K562 (cell line): ENCODE results near the gene ASB7. TPM values are rescaled to one million over a fixed set of nuclear protein-coding genes. Genes with fewer than 3 reads are reported as not detected.
A peak's percentile ranks its signal among the peaks of the same experiment; 100 is the strongest.

Experiments
- ATAC-seq: fragments of 200-7000 bp; cut with Tn5 transposase; 3 replicates; pipeline ENCODE4 v1.9.1; 2020; ENCODE audit warnings: moderate library complexity
- BruUV-seq: library from RNA; stranded (reverse); fragments of 400-500 nt; replicated peaks from 2 replicates; lab custom pipeline; 2021; lab: Mats Ljungman, UMichigan
- CTCF ChIA-PET: fragments of 300-600 bp; formaldehyde crosslinking; extraction: SDS; loops from one replicate; lab custom pipeline; 2021; ENCODE audit warnings: low intra/inter-chr PET ratio; lab: Yijun Ruan, JAX
- POLR2A ChIA-PET: fragments of 300-600, 350-650 bp; sonication (Branson Sonifier 250); formaldehyde crosslinking; extraction: SDS; loops from one replicate; lab custom pipeline; 2021; ENCODE audit warnings: antibody characterized with exemption, inconsistent platforms; lab: Yijun Ruan, JAX
- DNase-seq, 4 experiments: peaks; one replicate each; pipeline versions ENCODE4 v3.0.0 to v3.0.0-alpha.2; 2011 to 2018; ENCODE audit warnings: low spot score in 3 of 4, mixed read lengths in 3 of 4; ENCODE audit errors: extremely low read depth in 1 of 4
- FAIRE-seq: peaks from 2 replicates; lab custom pipeline; 2011; peaks lifted over from hg19 to GRCh38; lab: Jason Lieb, UNC
- H2AFZ ChIP-seq: 2 replicates; pipeline ENCODE4 v1.6.0; 2011; ENCODE audit warnings: low read depth, low read length, control low read depth, inconsistent platforms
- H3K27ac ChIP-seq: fragments of 200-600 bp; 3 replicates; pipeline ENCODE4 v1.8.0; 2011; ENCODE audit warnings: low read depth, mild to moderate bottlenecking, control low read depth, inconsistent platforms, low read length, moderate library complexity, mixed read lengths; ENCODE audit errors: extremely low read depth
- H3K27me3 ChIP-seq, 2 experiments: fragments of 300-600 bp in 1 of 2; 2 replicates in 1 of 2; 3 replicates in 1 of 2; pipeline versions ENCODE4 v1.6.0 to v1.8.0; 2011; ENCODE audit warnings: inconsistent platforms in 2 of 2, low read length in 2 of 2, mild to moderate bottlenecking in 1 of 2, mixed read lengths in 1 of 2, moderate library complexity in 1 of 2; ENCODE audit not compliant: control insufficient read depth in 2 of 2, insufficient read depth in 2 of 2
- H3K36me3 ChIP-seq: fragments of 300-600 bp; 3 replicates; pipeline ENCODE4 v1.8.0; 2011; ENCODE audit warnings: mild to moderate bottlenecking, low read length, inconsistent platforms; ENCODE audit not compliant: control insufficient read depth, insufficient read depth
- H3K4me1 ChIP-seq, 2 experiments: fragments of 200-600 bp in 1 of 2; replicated peaks in 1 of 2; 2 replicates in 1 of 2; 3 replicates in 1 of 2; pipeline versions ENCODE4 v1.5.1 to v1.8.0; 2011; ENCODE audit warnings: inconsistent platforms in 2 of 2, low read length in 2 of 2, mild to moderate bottlenecking in 1 of 2, mixed read lengths in 1 of 2, moderate library complexity in 1 of 2; ENCODE audit not compliant: control insufficient read depth in 2 of 2, insufficient read depth in 2 of 2
- H3K4me2 ChIP-seq: 2 replicates; pipeline ENCODE4 v1.6.1; 2011; ENCODE audit warnings: low read length, control low read depth, inconsistent platforms, mixed read lengths; ENCODE audit not compliant: insufficient read depth
- H3K4me3 ChIP-seq: fragments of 200-600 bp; sonication (generic), shearing (Covaris generic); 2 replicates; pipeline ENCODE4 v1.5.1; 2016; ENCODE audit warnings: control low read depth, inconsistent platforms
- H3K79me2 ChIP-seq: fragments of 200-600 bp; 3 replicates; pipeline ENCODE4 v1.8.0; 2011; ENCODE audit warnings: low read length, inconsistent platforms; ENCODE audit not compliant: control insufficient read depth, insufficient read depth
- H3K9ac ChIP-seq, 2 experiments: 2 replicates each; pipeline versions ENCODE4 v1.6.0 to v1.6.1; 2011; ENCODE audit warnings: low read depth in 2 of 2, low read length in 2 of 2, control low read depth in 1 of 2, inconsistent platforms in 1 of 2, mild to moderate bottlenecking in 1 of 2, mixed read lengths in 1 of 2; ENCODE audit not compliant: insufficient read depth in 1 of 2
- H3K9me1 ChIP-seq: one replicate; pipeline ENCODE4 v1.6.0; 2011; ENCODE audit warnings: inconsistent platforms, mild to moderate bottlenecking, low read length, moderate library complexity; ENCODE audit not compliant: control insufficient read depth, insufficient read depth
- H3K9me3 ChIP-seq: replicated peaks from 2 replicates; pipeline ENCODE4 v1.5.1; 2011; ENCODE audit warnings: low read depth, low read length, inconsistent platforms; ENCODE audit not compliant: control insufficient read depth, insufficient read depth
- H4K20me1 ChIP-seq: replicated peaks from 2 replicates; pipeline ENCODE4 v1.6.1; 2011; ENCODE audit warnings: low read length, inconsistent platforms, mixed read lengths; ENCODE audit not compliant: control insufficient read depth, insufficient read depth
- HDAC2 ChIP-seq: fragments of 450-650 bp; IDR thresholded peaks from 2 replicates; pipeline ENCODE4 v1.6.1; 2016; ENCODE audit warnings: mild to moderate bottlenecking
- HMGN3 ChIP-seq: IDR thresholded peaks from 2 replicates; pipeline ENCODE4 v1.6.1; 2011; ENCODE audit warnings: borderline replicate concordance, low read depth, mild to moderate bottlenecking, mixed read lengths, low read length; ENCODE audit not compliant: insufficient read length; ENCODE audit errors: extremely low read depth
- HOXB6 ChIP-seq: fragments of 250-450 bp; sonication (Bioruptor Pico); IDR thresholded peaks from 2 replicates; pipeline ENCODE4 v1.5.1; 2022; ENCODE audit warnings: mild to moderate bottlenecking, borderline replicate concordance
- KAT7 ChIP-seq: sonication (generic); formaldehyde crosslinking; IDR thresholded peaks from 2 replicates; pipeline ENCODE4 v1.8.0; 2022; ENCODE audit warnings: missing genetic modification reagents, mild to moderate bottlenecking, borderline replicate concordance
- MCM2 ChIP-seq: fragments of 450-650 bp; IDR thresholded peaks from 2 replicates; pipeline ENCODE4 v1.6.1; 2017; ENCODE audit warnings: low read depth, mild to moderate bottlenecking
- MEF2D ChIP-seq: conservative IDR thresholded peaks from 2 replicates; pipeline ENCODE4 v1.6.1; 2016; ENCODE audit warnings: low read depth, missing genetic modification characterization, missing compliant biosample characterization
- MTA1 ChIP-seq: fragments of 450-650 bp; IDR thresholded peaks from 2 replicates; pipeline ENCODE4 v1.6.1; 2017; ENCODE audit warnings: borderline replicate concordance
- MYBL2 ChIP-seq, 2 experiments: fragments of 450-650 bp in 1 of 2; sonication (generic) in 1 of 2; formaldehyde crosslinking in 1 of 2; IDR thresholded peaks; 2 replicates each; pipeline versions ENCODE4 v1.6.1 to v1.8.1; 2017 to 2022; ENCODE audit warnings: borderline replicate concordance in 1 of 2, inconsistent platforms in 1 of 2, low read depth in 1 of 2, mild to moderate bottlenecking in 1 of 2, missing genetic modification reagents in 1 of 2, moderate library complexity in 1 of 2
- PHF20 ChIP-seq: fragments of 450-650 bp; IDR thresholded peaks from 2 replicates; pipeline ENCODE4 v1.6.1; 2018; ENCODE audit not compliant: partially characterized antibody
- POLR3G ChIP-seq: IDR thresholded peaks from 2 replicates; pipeline ENCODE4 v1.6.1; 2011; ENCODE audit not compliant: insufficient read length, insufficient replicate concordance; ENCODE audit errors: extremely low read depth
- TGIF2 ChIP-seq: sonication (generic); formaldehyde crosslinking; IDR thresholded peaks from 2 replicates; pipeline ENCODE4 v1.8.1; 2022; ENCODE audit warnings: mild to moderate bottlenecking, missing genetic modification reagents, moderate library complexity
- ZNF354B ChIP-seq: fragments of 250-450 bp; sonication (Bioruptor Pico); IDR thresholded peaks from 2 replicates; pipeline ENCODE4 v1.4.0; 2020
- ZNF766 ChIP-seq: fragments of 200-800 bp; sonication (Bioruptor generic); conservative IDR thresholded peaks from 2 replicates; pipeline ENCODE4 v1.6.1; 2016; ENCODE audit warnings: missing genetic modification characterization, missing compliant biosample characterization
- WGBS: fragments of 100-300 bp; shearing (Covaris generic); methylation state at CpG from one replicate; pipeline ENCODE4 v1.1.6; 2016; ENCODE audit warnings: low coverage, mixed read lengths; ENCODE audit not compliant: insufficient coverage; ENCODE audit errors: missing lambda C conversion rate; 5-methylcytosine and 5-hydroxymethylcytosine counted together
- in situ Hi-C: fragments of 300-500 bp; cut with MboI; formaldehyde crosslinking; loops from 4 replicates; pipeline ENCODE4 v1.15.0; 2018; ENCODE audit warnings: inconsistent platforms, mixed read lengths
- intact Hi-C: fragments of 100-400 bp; cut with micrococcal nuclease; formaldehyde crosslinking; loops from 2 replicates; pipeline ENCODE4 v1.14.2; 2022
- polyA plus RNA-seq, 8 experiments: library from polyadenylated mRNA; depleted of rRNA in 4 of 8; stranded (reverse) in 5 of 8; unstranded in 3 of 8; fragments of >200 nt; fragmentation: Nextera tagmentation in 2 of 8; fragmentation: Illumina TruSeq in 1 of 8; extraction: Ambion mirVana in 2 of 8; extraction: Trizol in 1 of 8; gene quantifications; 2 replicates each; pipeline versions ENCODE4 v1.2.1 to v1.2.3, GENCODE V29; 2011 to 2014; ENCODE audit warnings: inconsistent platforms in 1 of 8, missing spikeins in 1 of 8
- total RNA-seq, 7 experiments: library from RNA; depleted of rRNA in 6 of 7; stranded (reverse); fragments of >200 nt in 6 of 7; fragmentation: Illumina TruSeq in 2 of 7; extraction: Trizol in 2 of 7; gene quantifications; 2 replicates each; pipeline versions ENCODE4 v1.2.1 to v1.2.3, GENCODE V29; 2011 to 2021; ENCODE audit warnings: low replicate concordance in 1 of 7
- TF ChIP-seq, protein P1 (sequence below), 3 experiments: fragments of 200-800 bp in 1 of 3; sonication (Bioruptor generic) in 1 of 3; sonication (generic) in 1 of 3; formaldehyde crosslinking in 1 of 3; IDR thresholded peaks; 2 replicates each; pipeline versions ENCODE4 v1.6.1 to v1.8.0; 2016 to 2022; ENCODE audit warnings: mild to moderate bottlenecking in 2 of 3, missing compliant biosample characterization in 2 of 3, missing genetic modification characterization in 2 of 3, missing genetic modification reagents in 1 of 3

The ASB7 gene
- total and polyA plus RNA-seq, 9 of the 15 experiments (the other 6 are each of a cell fraction or from before 2014, with no cell fraction given) = 1.8 to 10.1 (median 6.8) TPM

DNA sequence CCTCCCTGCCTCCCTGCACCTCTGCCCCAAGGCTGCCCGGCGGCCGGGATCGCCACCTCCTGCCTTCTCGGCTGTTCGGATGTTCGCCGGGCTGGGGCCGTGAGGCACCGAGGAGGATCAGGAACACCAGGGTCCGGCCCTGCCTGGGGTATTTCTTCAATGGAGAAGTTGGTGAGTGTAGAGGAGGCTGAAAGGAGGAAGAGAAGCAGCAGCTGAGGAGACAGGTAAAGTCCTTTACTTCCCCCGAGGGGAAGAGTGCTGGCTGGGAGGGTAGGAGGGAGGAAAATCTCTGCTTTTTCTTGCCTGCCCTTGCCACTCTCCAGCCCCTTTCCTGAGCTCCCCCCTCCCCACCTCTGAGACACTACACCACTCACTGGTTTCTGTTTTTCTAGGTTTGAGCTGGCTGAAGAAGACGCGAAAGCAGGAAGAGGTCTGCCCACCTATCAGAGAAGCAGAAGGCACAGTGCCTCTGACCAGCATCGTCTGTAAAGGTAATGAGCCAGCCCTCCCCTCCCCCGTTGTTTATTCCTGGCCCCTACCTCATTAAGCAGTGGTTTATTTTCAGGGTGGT is 519 bp downstream of the ASB7 start:
- no peak for FAIRE-seq
- peak overlapping the region; percentile 89 for H3K4me2 ChIP-seq
- TF ChIP-seq PHF20 (peak; percentile 1), ZNF766 (CRISPR knock-in tag) (0 out of 2 replicates have a peak, but pooled peaks have one; percentile 22), MCM2 (no peak), ZNF354B (CRISPR knock-in tag) (no peak), MTA1 (0 out of 2 replicates have a peak, but pooled peaks have one; percentile 3), HOXB6 (no peak), POLR3G (no peak), TGIF2 (CRISPR knock-in tag) (0 out of 2 replicates have a peak, but pooled peaks have one; percentile 21), HDAC2 (no peak), HMGN3 (peak; percentile 3), MYBL2 (IDR thresholded peaks at IDR 0.05; ENCODE audit: low read depth) (no peak), MYBL2 (CRISPR knock-in tag; IDR thresholded peaks at IDR 0.05; ENCODE audit: borderline replicate concordance) (no peak), KAT7 (CRISPR knock-in tag) (0 out of 2 replicates have a peak, but pooled peaks have one; percentile 60), MEF2D (tag) (no peak)
- TF ChIP-seq, protein P1, sequence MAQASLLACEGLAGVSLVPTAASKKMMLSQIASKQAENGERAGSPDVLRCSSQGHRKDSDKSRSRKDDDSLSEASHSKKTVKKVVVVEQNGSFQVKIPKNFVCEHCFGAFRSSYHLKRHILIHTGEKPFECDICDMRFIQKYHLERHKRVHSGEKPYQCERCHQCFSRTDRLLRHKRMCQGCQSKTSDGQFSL (CRISPR knock-in tag; IDR thresholded peaks at IDR 0.05) = no peak
- TF ChIP-seq, protein P1 (tag; IDR thresholded peaks at IDR 0.05) = peak in 1 of 2 experiments; percentile 52; a peak in 2 of 4 replicates

More for the DNA sequence above, 519 bp downstream of the ASB7 start:
- in situ Hi-C loops = no loop called here
- H3K4me3 ChIP-seq = peak overlapping the region; percentile 66
- H3K36me3 ChIP-seq = peaks cover 27% of the 10 kb centered on the region; the same call in 2 of the 3 replicates
- H3K4me1 ChIP-seq = peaks cover 8 to 21% of the 10 kb centered on the region in 2 experiments
- no peaks in the 10 kb centered on the region for H3K27me3 ChIP-seq
- BruUV-seq = no TSS peak
- ATAC-seq (peak; percentile 27), DNase-seq (peak; percentile 20 to 40 (median 32))
- H3K27ac ChIP-seq = peak overlapping the region; percentile 66
- H3K79me2 ChIP-seq = peaks cover 77% of the 10 kb centered on the region
- intact Hi-C loops = no loop called here
- POLR2A ChIA-PET = interaction anchor here (1.0 kb wide), 2 partner anchors 9 to 257 kb away, joined by 3 to 4 read pairs; no protein-coding TSS in a partner anchor
- no peaks in the 10 kb centered on the region for H3K9me1 ChIP-seq
- H2AFZ ChIP-seq = peak overlapping the region; percentile 86
- CTCF ChIA-PET = no interaction called here
- 0% methylated on average over 10 of the region's 16 CpGs for WGBS
- H4K20me1 ChIP-seq = peaks cover 3% of the 10 kb centered on the region; the same call in 1 of the 2 replicates
- no peaks in the 10 kb centered on the region for H3K9me3 ChIP-seq
- peak overlapping the region; percentile 58 to 94 for H3K9ac ChIP-seq
